IPS-NIHi7 (cell line): Measurements from ENCODE around the gene SLC1A6.
"Not testable (repeated sequence)": the region's sequence is repeated elsewhere in the genome, so short reads cannot be mapped to it uniquely, and the experiment has no call there.

Experiments
- DNase-seq: peaks from one replicate; pipeline ENCODE4 v3.0.0; 2012; ENCODE audit warnings: mixed read lengths; ENCODE audit errors: extremely low spot score

SLC1A6 gene

DNA sequence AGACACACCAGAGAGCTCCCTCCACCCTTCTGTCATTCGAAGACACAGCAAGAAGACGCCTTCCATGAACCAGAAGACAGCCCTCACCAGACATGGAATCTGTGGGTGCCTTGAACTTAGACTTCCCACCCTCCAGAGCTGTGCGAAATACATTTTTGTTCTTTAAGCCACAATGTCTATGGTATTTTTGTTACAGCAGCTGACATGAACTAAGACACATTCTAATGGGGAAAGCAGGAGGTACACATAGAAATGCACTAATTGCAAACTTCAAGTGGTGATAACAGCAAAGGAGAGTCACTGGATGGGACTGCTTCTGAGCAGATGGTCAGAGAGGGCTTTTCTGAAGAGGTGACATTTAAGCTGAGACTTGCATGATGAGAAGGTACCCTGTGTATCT is 22.2 kb downstream of the SLC1A6 start:
- DNase-seq: no peak

- DNase-seq: no peak
Observed at GRCh38 chr19:14954071-14954655, 25.5 kb downstream of the SLC1A6 start.

GRCh38 chr19:14952767-14953166 is 26.9 kb downstream of the SLC1A6 start:
- no peak for DNase-seq

DNA sequence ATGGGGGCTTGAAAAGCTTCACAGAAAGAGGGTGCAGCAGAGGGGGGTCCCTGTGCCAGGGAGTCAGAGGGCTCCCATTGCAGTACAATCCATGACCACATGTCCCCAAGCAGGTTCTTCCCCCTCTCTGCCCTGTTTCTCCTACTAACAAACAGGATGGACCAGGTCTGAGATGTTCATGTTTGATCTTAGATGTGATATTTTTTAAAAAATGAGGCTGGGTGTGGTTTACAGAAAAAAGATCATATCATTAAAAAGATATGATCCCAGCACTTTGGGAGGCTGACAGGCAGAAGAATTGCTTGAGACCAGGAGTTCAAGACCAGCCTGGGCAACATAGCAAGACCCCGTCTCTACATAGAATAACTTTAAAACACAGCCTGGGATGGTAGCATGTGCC is 29.2 kb downstream of the SLC1A6 start:
- DNase-seq: no peak

GRCh38 chr19:14949876-14950275 is 29.8 kb downstream of the SLC1A6 start:
- no peak for DNase-seq

DNA sequence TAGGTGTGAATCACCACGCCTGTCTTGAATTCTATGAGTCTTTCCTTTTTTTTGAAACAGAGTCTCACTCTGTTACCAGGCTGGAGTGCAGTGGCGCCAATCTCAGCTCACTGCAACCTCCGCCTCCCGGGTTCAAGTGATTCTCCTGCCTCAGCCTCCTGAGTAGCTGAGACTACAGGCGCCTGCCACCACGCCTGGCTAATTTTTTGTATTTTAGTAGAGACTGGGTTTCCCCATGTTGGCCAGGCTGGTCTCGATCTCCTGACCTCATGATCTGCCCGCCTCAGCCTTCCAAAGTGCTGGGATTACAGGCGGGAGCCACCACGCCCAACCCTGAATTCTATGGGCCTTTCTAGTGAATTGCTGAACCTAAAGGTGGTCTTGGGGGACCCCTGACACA is 30.3 kb downstream of the SLC1A6 start:
- DNase-seq: not testable (repeated sequence)

GRCh38 chr19:14944456-14944855 is 35.2 kb downstream of the SLC1A6 start:
- DNase-seq: no peak

DNA sequence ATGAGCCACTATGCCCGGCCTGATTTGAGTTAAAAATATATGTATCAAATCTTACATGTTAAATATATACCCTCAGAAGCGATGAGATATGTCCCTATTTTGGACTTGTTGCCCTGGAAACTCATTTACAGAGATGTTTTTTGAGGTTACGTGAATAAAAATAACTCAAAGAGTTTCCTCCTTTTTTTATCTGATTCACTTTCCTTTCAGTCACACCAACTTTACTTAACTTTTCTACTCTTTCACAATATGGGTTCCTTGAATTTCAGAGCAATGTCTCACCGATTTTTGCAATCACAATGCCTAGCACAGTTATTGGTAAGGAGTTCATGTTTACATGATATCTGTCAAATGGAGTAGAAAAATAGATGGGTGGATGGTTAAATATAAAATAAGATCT is 36.1 kb downstream of the SLC1A6 start:
- DNase-seq: no peak

GRCh38 chr19:14941189-14941588 is 38.5 kb downstream of the SLC1A6 start, which contains the start of gene OR7C2:
Gene OR7C2, plus strand, starts transcription at chr19:14941489. Its CDS starts 0 bp downstream, at chr19:14941489.
- DNase-seq: no peak

GRCh38 chr19:14940266-14940665 is 39.4 kb downstream of the SLC1A6 start:
- DNase-seq: no peak

DNA sequence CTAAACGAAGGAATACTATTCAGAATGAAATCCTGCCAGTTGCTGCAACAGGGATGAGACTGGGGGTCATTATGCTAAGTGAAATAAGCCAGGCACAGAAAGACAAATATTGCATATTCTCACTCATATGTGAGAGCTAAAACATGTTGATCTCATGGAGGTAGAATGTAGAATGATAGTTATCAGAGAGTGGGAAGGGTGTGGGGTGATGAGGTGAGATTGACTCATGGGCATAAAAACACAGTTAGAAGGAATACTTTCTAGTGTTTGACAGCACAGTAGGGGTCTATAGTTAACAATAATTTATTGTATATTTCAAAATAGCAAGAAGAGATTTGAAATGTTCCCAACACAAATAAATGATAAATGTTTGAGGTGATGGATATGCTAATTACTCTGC is 46.2 kb downstream of the SLC1A6 start:
- no peak for DNase-seq

- no peak for DNase-seq
Observed at GRCh38 chr19:14916848-14917247, 62.8 kb downstream of the SLC1A6 start.

DNA sequence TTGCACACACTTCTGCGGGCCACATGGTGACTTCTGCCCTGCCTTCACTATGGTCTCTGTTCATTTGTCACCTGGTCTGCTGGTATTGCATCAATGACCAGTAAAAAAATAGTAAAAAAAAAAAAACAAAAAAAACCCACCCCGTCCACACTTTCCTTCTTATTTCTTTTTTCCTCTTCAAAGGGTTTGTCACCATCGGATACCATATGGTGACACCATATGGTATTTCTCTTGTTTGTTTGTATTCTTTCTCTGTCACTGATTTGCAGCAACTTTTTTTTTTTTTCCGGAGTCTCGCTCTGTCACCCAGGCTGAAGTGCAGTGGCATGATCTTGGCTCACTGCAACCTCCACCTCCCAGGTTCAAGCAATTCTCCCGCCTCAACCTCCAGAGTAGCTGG is 64.5 kb downstream of the SLC1A6 start:
- no peak for DNase-seq

DNA sequence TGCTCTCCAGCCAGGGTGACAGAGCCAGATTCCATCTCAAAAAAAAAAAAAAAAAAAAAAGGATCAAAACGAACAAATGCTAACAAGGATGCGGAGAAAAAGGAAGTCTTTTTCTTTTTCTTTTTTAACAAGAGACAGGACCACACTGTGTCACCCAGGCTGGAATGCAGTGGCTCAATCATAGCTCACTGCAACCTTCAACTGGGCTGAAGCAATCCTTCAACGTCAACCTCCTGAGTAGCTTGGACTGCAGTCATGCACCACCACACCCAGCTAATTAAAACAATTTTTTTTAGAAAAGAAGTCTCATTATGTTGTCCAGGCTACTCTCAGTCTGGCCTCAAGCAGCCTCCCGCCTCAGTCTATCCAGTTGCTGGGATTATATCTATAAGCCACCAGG is 73.0 kb downstream of the SLC1A6 start:
- no peak for DNase-seq

DNA sequence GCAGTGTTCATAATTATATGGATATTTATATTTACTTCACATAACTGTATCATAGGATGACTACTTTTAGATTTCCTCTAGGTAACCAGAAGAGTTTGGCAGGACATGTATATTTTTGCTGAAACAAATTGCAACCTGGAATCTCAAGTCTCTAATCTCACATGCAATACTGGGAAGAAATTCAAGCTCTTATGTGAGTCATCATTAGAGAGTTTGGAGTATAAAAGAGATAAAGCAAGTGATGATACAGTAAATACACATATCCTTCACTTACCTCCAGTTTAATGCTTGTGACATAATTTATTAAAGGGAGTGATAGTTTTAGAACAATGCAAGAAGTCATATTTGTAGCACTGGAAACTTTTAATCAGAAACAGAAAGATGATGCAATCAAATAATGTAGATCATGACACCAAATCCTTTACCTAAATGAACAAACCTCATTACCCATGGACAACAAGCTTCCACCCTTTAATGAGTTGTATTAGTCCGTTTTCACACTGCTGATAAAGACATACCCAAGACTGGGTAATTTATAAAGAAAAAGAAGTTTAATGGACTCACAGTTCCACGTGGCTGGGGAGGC is 77.9 kb downstream of the SLC1A6 start:
- DNase-seq: no peak
